Stomach (tissue), 9 donors: ENCODE measurements around the gene MYB. TPM values are rescaled to one million over a fixed set of nuclear protein-coding genes. Genes with fewer than 3 reads are reported as not detected.

ENCODE experiments used
- DNase-seq, 2 donors: peaks; one replicate each; pipeline versions ENCODE4 v3.0.0 to v3.0.0-alpha.2; 2013 to 2019
- H3K27ac ChIP-seq, 5 donors: fragments of 200-600 bp in 4 of 5; sonication (generic) in 4 of 5; one replicate each; pipeline ENCODE4 v1.5.1; 2013 to 2019; ENCODE audit warnings: mild to moderate bottlenecking in 1 of 5, moderate library complexity in 1 of 5
- H3K27me3 ChIP-seq, 3 donors: fragments of 200-600 bp; sonication (generic); one replicate each; pipeline ENCODE4 v1.5.1; 2017 to 2019; ENCODE audit warnings: mixed run types in 1 of 3
- H3K36me3 ChIP-seq, 4 donors: fragments of 200-600 bp; sonication (generic); 1 replicate in 3 of 4; 2 replicates in 1 of 4; pipeline ENCODE4 v1.5.1; 2016 to 2019
- H3K4me1 ChIP-seq, 4 donors: fragments of 200-600 bp; sonication (generic); one replicate each; pipeline ENCODE4 v1.5.1; 2016 to 2019
- H3K4me3 ChIP-seq, 4 donors: fragments of 200-600 bp; sonication (generic) in 3 of 4; one replicate each; pipeline ENCODE4 v1.5.1; 2016 to 2019; ENCODE audit warnings: mild to moderate bottlenecking in 1 of 4
- H3K9me3 ChIP-seq, 4 donors: fragments of 200-600 bp; sonication (generic); one replicate each; pipeline ENCODE4 v1.5.1; 2016 to 2019
- EP300 ChIP-seq: sonication (generic); formaldehyde crosslinking; IDR thresholded peaks from one replicate; pipeline ENCODE4 v1.6.1; 2017; ENCODE audit warnings: antibody characterized with exemption
- POLR2A ChIP-seq, 4 donors: fragments of 450-650 bp; IDR thresholded peaks; one replicate each; pipeline ENCODE4 v1.6.1; 2016; ENCODE audit warnings: antibody characterized with exemption in 4 of 4, control low read depth in 2 of 4, mild to moderate bottlenecking in 1 of 4, moderate library complexity in 1 of 4
- POLR2AphosphoS5 ChIP-seq, 3 donors: sonication (generic); formaldehyde crosslinking; IDR thresholded peaks; one replicate each; pipeline ENCODE4 v1.6.1; 2016; ENCODE audit warnings: antibody characterized with exemption in 3 of 3
- WGBS, 5 donors: extraction: QIAGEN DNeasy Blood & Tissue Kit in 3 of 5; methylation state at CpG; one replicate each; pipeline versions ENCODE4 v1.1.5 to v1.1.7; 2013 to 2018; 5-methylcytosine and 5-hydroxymethylcytosine counted together
- intact Hi-C: fragments of 100-400 bp; cut with DNase I; formaldehyde crosslinking; loops from one replicate; pipeline ENCODE4 v1.15.1; 2023; ENCODE audit warnings: low total_unique reads
- polyA plus RNA-seq, 3 donors: library from polyadenylated mRNA; stranded (reverse); fragments of 200-250 nt; gene quantifications; one replicate each; pipeline ENCODE4 v1.2.3, GENCODE V29; 2013
- total RNA-seq, 5 donors: library from RNA; depleted of rRNA; stranded (reverse); fragments of >200 nt; gene quantifications; one replicate each; pipeline versions ENCODE4 v1.1.0 to v1.2.3, GENCODE V29; 2014 to 2016
- TF ChIP-seq, protein P1 (sequence below), 7 experiments: fragments of 450-650 bp in 4 of 7; fragments of 200-600 bp in 3 of 7; sonication (generic) in 3 of 7; IDR thresholded peaks; one replicate each; pipeline ENCODE4 v1.5.1; 2016 to 2019; ENCODE audit warnings: antibody characterized with exemption in 7 of 7, control low read depth in 2 of 7, mild to moderate bottlenecking in 1 of 7
- donor health status: healthy with polysubstance abuse.
- donor health status: Bipolar disorder and iron deficiency.
- donor health status: healthy.

MYB gene
- total and polyA plus RNA-seq, 8 donors, result 0.56 to 118 (median 2.9) TPM; not detected in 2

GRCh38 chr6:135188718-135189117 lies 7.6 kb downstream of the MYB start:
- TF ChIP-seq EP300, result no peak
- TF ChIP-seq, protein P1, sequence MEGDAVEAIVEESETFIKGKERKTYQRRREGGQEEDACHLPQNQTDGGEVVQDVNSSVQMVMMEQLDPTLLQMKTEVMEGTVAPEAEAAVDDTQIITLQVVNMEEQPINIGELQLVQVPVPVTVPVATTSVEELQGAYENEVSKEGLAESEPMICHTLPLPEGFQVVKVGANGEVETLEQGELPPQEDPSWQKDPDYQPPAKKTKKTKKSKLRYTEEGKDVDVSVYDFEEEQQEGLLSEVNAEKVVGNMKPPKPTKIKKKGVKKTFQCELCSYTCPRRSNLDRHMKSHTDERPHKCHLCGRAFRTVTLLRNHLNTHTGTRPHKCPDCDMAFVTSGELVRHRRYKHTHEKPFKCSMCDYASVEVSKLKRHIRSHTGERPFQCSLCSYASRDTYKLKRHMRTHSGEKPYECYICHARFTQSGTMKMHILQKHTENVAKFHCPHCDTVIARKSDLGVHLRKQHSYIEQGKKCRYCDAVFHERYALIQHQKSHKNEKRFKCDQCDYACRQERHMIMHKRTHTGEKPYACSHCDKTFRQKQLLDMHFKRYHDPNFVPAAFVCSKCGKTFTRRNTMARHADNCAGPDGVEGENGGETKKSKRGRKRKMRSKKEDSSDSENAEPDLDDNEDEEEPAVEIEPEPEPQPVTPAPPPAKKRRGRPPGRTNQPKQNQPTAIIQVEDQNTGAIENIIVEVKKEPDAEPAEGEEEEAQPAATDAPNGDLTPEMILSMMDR (IDR thresholded peaks at IDR 0.05), result no peak
- TF ChIP-seq POLR2AphosphoS5 (IDR thresholded peaks at IDR 0.05), result no peak
- TF ChIP-seq POLR2A (IDR thresholded peaks at IDR 0.05), result no peak
- Histone ChIP-seq H3K27ac (no peak overlapping the region), H3K27me3 (peaks cover 0 to 46% (median 0%) of the 10 kb centered on the region in 3 donors), H3K36me3 (no peaks in the 10 kb centered on the region), H3K9me3 (no peaks in the 10 kb centered on the region), H3K4me3 (no peak overlapping the region), H3K4me1 (peaks cover 3 to 8% (median 4%) of the 10 kb centered on the region in 4 donors)
- no peak for DNase-seq
- intact Hi-C loops, result no loop called here
- WGBS, 5 donors, result 83 to 93% (median 88%) methylated on average over 2 of the region's 2 CpGs

DNA sequence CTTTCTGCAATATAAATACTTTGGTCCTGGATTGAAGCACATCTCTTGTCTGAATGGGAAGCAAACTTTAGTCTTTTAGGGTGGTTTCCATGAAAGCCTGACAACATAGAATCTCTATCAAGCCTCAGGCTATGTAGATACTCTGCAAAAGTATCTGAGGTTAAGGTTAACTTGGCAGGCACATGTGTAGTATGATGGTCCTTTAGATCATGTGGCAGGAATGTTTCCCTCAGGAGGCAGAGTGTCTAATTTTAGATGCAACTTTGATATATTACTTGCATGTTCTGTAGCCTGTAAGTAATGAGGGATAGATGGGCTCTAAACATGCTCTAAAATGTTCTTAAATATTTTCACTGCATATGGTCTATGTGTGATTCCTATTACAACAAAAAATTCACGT lies 8.2 kb downstream of the MYB start:
- WGBS, 5 donors, result 51 to 68% (median 62%) methylated on average over 1 of the region's 1 CpG
- no peak overlapping the region for H3K4me3 ChIP-seq
- H3K9me3 ChIP-seq, result no peaks in the 10 kb centered on the region
- no peak for TF ChIP-seq POLR2AphosphoS5 (IDR thresholded peaks at IDR 0.05)
- TF ChIP-seq, protein P1 (IDR thresholded peaks at IDR 0.05), result no peak
- no peak for TF ChIP-seq POLR2A (IDR thresholded peaks at IDR 0.05)
- no peak for TF ChIP-seq EP300
- H3K27ac ChIP-seq, result no peak overlapping the region
- intact Hi-C loops, result no loop called here
- H3K4me1 ChIP-seq, result peaks cover 0 to 2% (median 0%) of the 10 kb centered on the region in 4 donors
- peaks cover 0 to 40% (median 0%) of the 10 kb centered on the region in 3 donors for H3K27me3 ChIP-seq
- no peaks in the 10 kb centered on the region for H3K36me3 ChIP-seq
- DNase-seq, result no peak

DNA sequence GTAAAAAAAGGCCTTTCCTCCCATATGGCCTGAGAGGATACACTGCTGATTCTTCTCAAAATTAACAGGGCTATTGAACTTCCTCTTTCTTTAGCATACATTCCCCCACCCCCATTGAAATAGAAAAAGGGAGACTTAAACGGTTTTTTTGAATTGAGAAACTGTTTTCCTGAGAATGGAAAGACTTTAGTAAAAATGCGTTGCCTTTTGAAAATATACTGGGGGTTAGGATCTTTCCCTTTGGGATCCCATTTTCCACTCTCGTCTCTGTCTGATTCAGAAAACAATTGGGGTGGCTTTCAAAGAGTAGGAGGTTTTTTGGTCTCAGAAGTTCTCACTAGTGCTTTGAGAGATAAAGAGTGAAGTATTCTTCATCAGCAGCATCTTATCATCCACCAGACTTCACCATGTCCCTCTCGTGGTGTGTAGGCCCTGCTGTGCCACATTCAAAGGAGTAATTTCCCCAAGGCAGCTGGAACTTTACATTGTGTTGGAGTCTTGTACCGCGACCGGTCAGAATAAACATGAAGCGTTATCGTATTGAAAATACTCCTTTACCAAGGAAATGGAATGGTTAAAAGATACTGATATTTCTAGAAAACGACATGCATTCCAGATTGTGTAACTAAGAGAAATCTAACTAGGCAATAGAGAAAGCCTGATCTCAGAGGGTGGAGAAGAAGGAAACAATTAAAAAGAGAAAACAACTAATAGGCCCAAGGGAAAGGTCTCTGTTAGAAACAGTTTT lies 10.6 kb downstream of the MYB start:
- Histone ChIP-seq H3K4me3 (no peak overlapping the region), H3K36me3 (no peaks in the 10 kb centered on the region), H3K9me3 (no peaks in the 10 kb centered on the region), H3K27me3 (peaks cover 0 to 22% (median 0%) of the 10 kb centered on the region in 3 donors), H3K27ac (no peak overlapping the region), H3K4me1 (no peaks in the 10 kb centered on the region)
- TF ChIP-seq, protein P1 (IDR thresholded peaks at IDR 0.05), result no peak
- TF ChIP-seq POLR2AphosphoS5 (IDR thresholded peaks at IDR 0.05) (no peak), POLR2A (IDR thresholded peaks at IDR 0.05) (no peak), EP300 (no peak)
- WGBS, 5 donors, result 86 to 89% (median 87%) methylated on average over 10 of the region's 10 CpGs
- DNase-seq, result no peak
- intact Hi-C loops, result no loop called here

DNA sequence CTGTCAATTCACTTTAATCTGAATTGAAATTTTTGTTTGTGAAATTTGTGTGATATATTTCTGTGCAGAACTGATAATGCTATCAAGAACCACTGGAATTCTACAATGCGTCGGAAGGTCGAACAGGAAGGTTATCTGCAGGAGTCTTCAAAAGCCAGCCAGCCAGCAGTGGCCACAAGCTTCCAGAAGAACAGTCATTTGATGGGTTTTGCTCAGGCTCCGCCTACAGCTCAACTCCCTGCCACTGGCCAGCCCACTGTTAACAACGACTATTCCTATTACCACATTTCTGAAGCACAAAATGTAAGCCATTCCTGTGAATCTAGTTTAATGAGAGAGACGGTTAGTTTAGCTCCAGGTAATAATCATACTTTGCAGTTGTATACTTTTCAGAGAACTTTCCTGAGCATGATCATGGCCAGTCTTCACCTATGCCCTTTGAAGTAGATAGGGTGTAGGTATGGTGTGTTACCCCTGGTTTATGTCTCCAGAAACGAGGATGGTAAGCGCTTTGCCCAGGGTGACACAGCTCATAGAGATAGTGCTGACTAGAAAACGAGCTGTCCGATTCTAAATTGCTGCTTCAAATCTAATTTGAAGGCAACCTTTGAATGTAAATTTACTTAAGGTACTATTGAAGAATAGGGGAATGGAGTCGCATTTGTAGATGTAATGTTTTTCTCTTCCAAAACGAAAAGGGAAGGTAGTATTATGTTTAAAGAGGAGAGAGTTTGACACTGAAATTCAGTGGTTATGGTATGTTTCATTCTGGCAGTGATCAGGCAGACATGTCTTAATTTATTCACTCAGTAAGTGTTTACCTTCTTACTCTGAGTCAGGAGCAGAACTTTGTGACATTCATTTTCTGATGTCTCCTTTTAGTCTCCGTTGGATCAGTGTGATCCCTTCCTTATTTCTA lies 11.4 kb downstream of the MYB start:
- WGBS, 5 donors, result 85 to 90% (median 87%) methylated on average over 13 of the region's 13 CpGs
- no peak for DNase-seq
- TF ChIP-seq POLR2A (IDR thresholded peaks at IDR 0.05) (no peak), POLR2AphosphoS5 (IDR thresholded peaks at IDR 0.05) (no peak), EP300 (no peak)
- TF ChIP-seq, protein P1 (IDR thresholded peaks at IDR 0.05), result no peak
- intact Hi-C loops, result no loop called here
- no peak overlapping the region for H3K4me3 ChIP-seq
- no peak overlapping the region for H3K27ac ChIP-seq
- H3K36me3 ChIP-seq, result no peaks in the 10 kb centered on the region
- no peaks in the 10 kb centered on the region for H3K9me3 ChIP-seq
- H3K4me1 ChIP-seq, result no peaks in the 10 kb centered on the region
- H3K27me3 ChIP-seq, result peaks cover 0 to 13% (median 0%) of the 10 kb centered on the region in 3 donors
